Endothelial cell of umbilical vein (primary cell): Measurements from ENCODE around the gene TNKS1BP1.

Experiments
- CTCF ChIP-seq, 2 donors: IDR thresholded peaks; 1 replicate in 1 of 2; 2 replicates in 1 of 2; pipeline ENCODE4 v1.5.1; 2011; ENCODE audit warnings: low read length in 2 of 2, mild to moderate bottlenecking in 2 of 2, moderate library complexity in 2 of 2, control low read depth in 1 of 2, inconsistent platforms in 1 of 2, low read depth in 1 of 2; ENCODE audit not compliant: insufficient read depth in 1 of 2; ENCODE audit errors: extremely low read depth in 1 of 2
- EZH2 ChIP-seq: IDR thresholded peaks from 2 replicates; pipeline ENCODE4 v1.6.1; 2012; ENCODE audit warnings: borderline replicate concordance, low read depth, mild to moderate bottlenecking, moderate library complexity, low read length, inconsistent platforms; ENCODE audit not compliant: severe bottlenecking
- GATA2 ChIP-seq: IDR thresholded peaks from 2 replicates; pipeline ENCODE4 v1.7.0; 2011; ENCODE audit warnings: low read depth, mild to moderate bottlenecking, moderate library complexity, mixed read lengths, low read length; ENCODE audit not compliant: insufficient read length, insufficient read depth
- JUN ChIP-seq: IDR thresholded peaks from 2 replicates; pipeline ENCODE4 v1.6.1; 2011; ENCODE audit warnings: borderline replicate concordance, low read depth; ENCODE audit not compliant: insufficient read length, insufficient read depth
- MAX ChIP-seq: IDR thresholded peaks from 2 replicates; pipeline ENCODE4 v1.6.1; 2011; ENCODE audit not compliant: insufficient read depth, insufficient read length
- MYC ChIP-seq: IDR thresholded peaks from one replicate; pipeline ENCODE4 v1.6.1; 2011; ENCODE audit warnings: mild to moderate bottlenecking, low read depth, low read length
- POLR2A ChIP-seq: IDR thresholded peaks from 2 replicates; pipeline ENCODE4 v1.6.1; 2012; ENCODE audit warnings: low read depth, mild to moderate bottlenecking, control low read depth, low read length
- POLR2AphosphoS5 ChIP-seq: IDR thresholded peaks from 2 replicates; pipeline ENCODE4 v1.6.1; 2012; ENCODE audit warnings: low read depth, mild to moderate bottlenecking, control low read depth, low read length, moderate library complexity; ENCODE audit not compliant: insufficient read depth

DNA sequence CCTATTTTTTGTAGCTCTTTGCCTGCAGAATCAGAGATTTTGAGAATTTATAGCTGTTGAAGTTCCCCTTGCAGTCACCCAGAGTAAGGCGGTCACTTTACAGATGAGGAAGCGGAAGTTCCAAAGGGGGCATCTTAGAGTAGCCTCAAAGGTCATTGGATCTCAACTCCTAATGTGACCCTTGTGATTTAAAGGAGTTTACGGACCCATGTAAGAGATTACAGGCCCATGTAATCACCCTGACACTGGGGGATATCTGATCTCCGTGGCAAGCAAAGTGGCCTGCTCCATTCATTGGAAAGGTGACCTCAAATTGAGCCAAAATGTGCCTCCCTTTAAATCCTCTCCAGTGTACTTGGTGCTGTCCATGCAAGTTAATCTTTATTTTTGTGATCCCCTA, 29.1 kb upstream of the TNKS1BP1 start:
- TF ChIP-seq CTCF (IDR thresholded peaks at IDR 0.05; ENCODE audit: extremely low read depth in 1 of 2, insufficient read depth in 1 of 2, low read depth in 1 of 2, low read length in 2 of 2) (no peak), MAX (no peak), POLR2AphosphoS5 (no peak), MYC (no peak), POLR2A (no peak), EZH2 (no peak), JUN (no peak), GATA2 (no peak)
